Activated CD8-positive, alpha-beta memory T cell treated with anti-CD3 and anti-CD28 coated beads, Interleukin-2, amount 50 U/mL, for 1 hour (primary cell): ENCODE results near the gene VPS26A.

ENCODE experiments used
- DNase-seq: peaks from one replicate; pipeline ENCODE4 v3.0.0-alpha.2; 2020; ENCODE audit errors: extremely low read depth

The VPS26A gene

DNA sequence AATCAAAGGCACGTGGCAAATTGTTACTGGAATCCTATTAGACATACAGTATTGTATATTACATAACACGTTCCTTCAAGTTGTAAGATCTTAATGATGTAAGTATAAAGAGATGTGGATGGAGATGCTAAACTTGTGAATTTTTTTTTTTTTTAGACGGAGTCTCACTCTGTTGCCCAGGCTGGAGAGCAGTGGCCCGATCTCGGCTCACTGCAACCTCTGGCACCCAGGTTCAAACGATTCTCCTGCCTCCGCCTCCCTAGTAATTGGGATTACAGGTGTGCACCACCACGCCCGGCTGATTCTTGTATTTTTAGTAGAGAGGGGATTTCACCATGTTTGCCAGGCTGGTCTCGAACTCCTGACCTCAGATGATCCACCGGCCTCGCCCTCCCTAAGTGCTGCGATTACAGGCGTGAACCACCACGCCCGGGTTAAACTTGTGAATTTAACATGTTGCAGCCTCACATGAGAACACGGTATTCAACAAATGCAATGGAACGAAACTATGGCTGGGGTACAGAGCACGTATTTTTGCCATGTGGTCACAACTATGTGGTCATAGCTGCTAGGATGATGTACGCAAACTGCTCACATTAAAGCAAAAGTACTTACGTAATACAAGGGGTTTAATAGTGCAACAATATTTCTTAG, 55.2 kb downstream of the VPS26A start:
- DNase-seq = peak; percentile 56

DNA sequence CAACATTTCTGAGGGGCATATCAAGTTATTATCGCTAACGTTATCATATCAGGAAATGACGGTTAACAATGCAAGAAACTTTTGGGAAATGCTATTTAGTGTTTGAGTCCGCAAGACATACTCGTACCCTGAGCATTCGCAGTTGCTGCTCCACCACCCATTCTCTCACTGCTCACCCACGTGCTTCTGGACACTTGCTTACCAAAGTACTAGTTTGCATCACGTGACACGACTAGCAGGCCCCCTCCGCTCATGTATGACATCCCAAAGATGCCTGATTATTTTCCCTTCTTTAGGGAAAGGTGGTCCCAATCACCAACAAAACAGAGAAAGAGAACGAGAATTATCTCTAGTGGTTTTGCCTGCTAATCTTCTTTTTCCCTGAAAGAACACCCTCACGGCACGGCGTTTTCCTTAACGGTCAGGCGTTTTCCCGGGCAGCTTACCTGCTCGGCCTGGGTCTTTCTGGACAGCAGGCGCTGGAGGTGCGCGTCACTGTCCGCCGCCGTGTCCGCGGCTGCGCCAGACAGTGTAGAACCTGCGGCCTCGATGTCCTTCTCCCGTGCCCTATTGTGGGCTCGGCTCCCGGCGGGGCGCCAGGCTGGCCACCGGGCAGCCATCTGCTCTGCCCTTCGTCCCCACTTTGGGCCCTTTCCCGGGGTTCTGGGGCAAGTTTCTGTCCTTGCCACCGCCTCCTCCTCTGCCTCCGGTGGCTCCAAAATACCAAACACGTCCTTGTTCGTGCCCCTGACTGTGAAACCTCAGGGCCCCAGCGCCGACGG, 56.0 kb downstream of the VPS26A start, which contains the start of gene SUPV3L1:
Gene SUPV3L1, plus strand, starts transcription at position 492 of the 782 bp plus-strand sequence. Its CDS starts 58 bp downstream, at position 550.
- peak; percentile 82 for DNase-seq

GRCh38 chr10:69180525-69181204, 56.7 kb downstream of the VPS26A start:
- peak; percentile 17 for DNase-seq

GRCh38 chr10:69181433-69181832, 57.5 kb downstream of the VPS26A start:
- DNase-seq = no peak

- DNase-seq = no peak
Observed at GRCh38 chr10:69182005-69182404, 58.0 kb downstream of the VPS26A start.

- DNase-seq = no peak
Observed at GRCh38 chr10:69186524-69186923, 62.5 kb downstream of the VPS26A start.

- DNase-seq = no peak
Observed at GRCh38 chr10:69201045-69201444, 77.1 kb downstream of the VPS26A start.

DNA sequence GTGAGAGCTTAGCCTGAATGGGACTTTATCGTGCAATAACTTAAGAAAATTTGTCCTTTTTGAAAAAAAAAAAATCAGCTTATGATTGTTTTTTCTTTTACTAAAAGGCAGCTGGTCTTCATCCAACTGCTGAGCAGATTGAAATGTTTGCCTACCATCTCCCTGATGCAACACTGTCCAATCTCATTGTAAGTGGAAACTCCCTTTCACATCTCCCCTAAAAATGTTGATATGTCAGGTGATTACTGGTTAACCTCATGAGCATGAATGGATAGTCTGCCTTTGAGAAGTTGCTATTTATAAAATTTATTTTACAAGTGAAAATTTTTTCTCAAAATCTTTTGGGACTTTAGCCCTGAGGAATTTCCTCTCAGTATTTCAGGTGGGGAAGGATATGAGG, 78.4 kb downstream of the VPS26A start:
- DNase-seq = no peak

DNA sequence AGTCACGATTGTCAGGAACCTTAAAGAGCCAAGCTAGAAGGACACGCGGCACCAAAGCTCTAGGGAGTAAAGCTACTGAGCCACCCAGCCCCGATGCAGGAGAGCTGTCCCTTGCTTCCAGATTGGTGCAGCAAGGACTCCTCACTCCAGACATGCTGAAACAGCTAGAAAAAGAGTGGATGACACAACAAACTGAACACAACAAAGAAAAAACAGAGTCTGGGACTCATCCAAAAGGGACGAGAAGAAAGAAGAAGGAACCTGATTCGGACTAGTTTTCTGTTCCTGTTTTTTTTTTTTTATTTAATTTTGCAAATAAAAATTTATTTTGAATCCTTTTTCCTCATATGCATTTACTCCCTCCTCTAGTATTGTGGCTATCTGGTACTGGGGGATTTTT, 84.8 kb downstream of the VPS26A start:
- no peak for DNase-seq

DNA sequence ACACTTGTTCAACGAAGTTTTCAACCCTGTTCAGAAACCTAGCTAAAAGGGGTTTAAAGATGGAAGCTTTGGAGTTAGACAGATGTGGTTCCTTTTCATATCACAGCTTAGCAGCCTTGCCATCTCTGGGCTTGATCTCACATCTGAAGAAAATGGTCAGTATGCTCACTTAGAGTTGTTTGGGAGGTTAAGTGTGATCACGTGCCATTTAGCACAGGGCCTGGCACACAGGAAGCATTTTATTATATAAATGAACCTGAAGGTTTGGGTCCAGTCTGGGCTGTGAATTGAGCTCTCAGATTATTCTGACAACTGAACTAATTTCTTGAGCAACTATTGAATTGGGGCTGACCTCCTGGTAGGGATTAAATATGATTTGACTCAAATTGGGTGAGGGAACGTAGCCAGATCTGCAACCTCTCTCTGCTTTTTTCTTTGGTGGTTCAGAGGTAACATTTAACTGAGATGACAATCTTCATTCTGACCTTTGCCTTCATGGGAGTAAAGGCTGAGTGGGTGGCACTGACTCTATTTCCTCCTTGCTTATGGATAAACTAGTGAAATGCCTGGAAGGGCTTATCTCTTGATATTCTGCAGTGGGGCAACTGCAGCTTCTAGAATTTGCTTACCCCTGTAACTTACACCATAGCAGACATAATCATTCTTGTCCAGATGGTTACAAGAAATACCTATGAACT, 86.0 kb downstream of the VPS26A start:
- DNase-seq = no peak

- DNase-seq = no peak
Observed at GRCh38 chr10:69211104-69211503, 87.1 kb downstream of the VPS26A start.

GRCh38 chr10:69211524-69211923, 87.5 kb downstream of the VPS26A start:
- no peak for DNase-seq

GRCh38 chr10:69213591-69214311, 89.8 kb downstream of the VPS26A start:
- no peak for DNase-seq

DNA sequence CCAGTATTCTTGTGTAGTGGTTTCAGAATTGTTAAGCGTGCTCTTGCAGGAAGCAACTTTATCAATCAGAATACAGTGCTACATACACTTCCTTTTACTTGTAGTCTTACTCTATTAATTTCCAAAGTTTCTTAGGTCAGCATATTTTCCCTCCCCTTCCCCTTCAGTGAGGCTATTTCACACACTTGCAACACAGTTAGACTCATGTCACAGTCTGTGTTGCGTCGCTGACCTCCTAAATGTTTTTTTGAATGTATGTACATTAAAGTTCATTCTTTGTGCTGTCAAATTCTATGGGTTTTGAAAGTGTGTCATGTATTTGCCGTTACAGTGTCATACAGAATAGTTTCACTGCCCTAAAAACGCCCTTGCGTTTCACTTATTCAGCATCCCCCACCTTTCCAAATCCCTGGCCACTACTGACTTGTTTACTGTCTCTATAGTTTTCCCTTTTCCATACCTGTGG, 90.7 kb downstream of the VPS26A start:
- DNase-seq = no peak

DNA sequence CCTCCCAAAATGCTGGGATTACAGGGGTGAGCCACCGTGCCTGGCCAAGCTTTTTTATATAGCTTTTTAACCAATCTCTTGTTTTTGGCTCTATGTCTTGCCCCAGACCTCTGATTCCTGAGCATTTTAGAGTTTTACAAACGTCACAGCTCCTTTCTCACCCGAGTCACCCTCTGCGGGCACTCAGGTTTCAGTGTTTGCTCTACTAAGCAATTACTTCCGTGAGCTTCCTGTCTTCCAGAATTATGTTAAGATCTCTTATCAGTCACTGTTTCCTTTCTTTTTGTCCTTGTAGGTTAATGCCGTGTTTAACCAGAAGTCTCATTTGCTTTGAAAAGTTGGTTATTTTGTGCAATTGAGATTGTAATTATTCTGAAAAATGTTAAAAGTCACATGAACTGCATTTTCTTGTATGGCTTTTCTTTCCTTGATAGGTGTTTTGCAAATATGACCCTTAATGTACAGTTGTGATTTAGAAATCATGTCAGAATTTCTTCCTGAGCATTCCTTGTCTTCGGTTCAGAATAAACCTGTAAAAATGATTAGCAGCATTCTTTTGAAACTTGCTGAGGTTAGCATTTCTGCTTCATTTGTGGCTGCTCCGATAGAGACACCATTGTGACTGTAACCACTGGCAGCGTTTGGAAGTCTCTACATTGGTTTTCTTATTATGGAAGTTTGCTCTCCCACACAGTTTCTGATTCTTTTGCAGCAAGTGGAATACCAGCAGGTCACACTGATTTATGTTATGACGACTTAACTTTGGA, 91.6 kb downstream of the VPS26A start:
- no peak for DNase-seq

GRCh38 chr10:69216577-69217118, 92.7 kb downstream of the VPS26A start:
- no peak for DNase-seq

- DNase-seq = no peak
Observed at GRCh38 chr10:69217119-69217754, 93.3 kb downstream of the VPS26A start.

- no peak for DNase-seq
Observed at GRCh38 chr10:69218831-69219230, 94.9 kb downstream of the VPS26A start.

- no peak for DNase-seq
Observed at GRCh38 chr10:69220041-69220451, 96.1 kb downstream of the VPS26A start, which contains the start of gene HKDC1. Gene HKDC1 (plus strand): TSS chr10:69220332. CDS start chr10:69220436, 104 bp downstream.

- DNase-seq = no peak
Observed at GRCh38 chr10:69220507-69220906, 96.5 kb downstream of the VPS26A start.
